IMR-90 (cell line): Measurements from ENCODE around the gene TAGLN3. TPM values are rescaled to one million over a fixed set of nuclear protein-coding genes. Genes with fewer than 3 reads are reported as not detected.

Experiments used
- ATAC-seq: fragments of 200-7000 bp; cut with Tn5 transposase; 2 replicates; pipeline ENCODE4 v1.9.1; 2020; ENCODE audit warnings: low read depth, mild to moderate bottlenecking, moderate library complexity
- BruUV-seq: library from RNA; stranded (reverse); fragments of 400-500 nt; replicated peaks from 2 replicates; lab custom pipeline; 2021; lab: Mats Ljungman, UMichigan
- CTCF ChIA-PET: fragments of 300-600 bp; formaldehyde crosslinking; extraction: SDS; loops from one replicate; lab custom pipeline; 2021; ENCODE audit warnings: antibody characterized with exemption; lab: Yijun Ruan, JAX
- POLR2A ChIA-PET: fragments of 300-600 bp; sonication (Branson Sonifier 250); formaldehyde crosslinking; loops from one replicate; lab custom pipeline; 2022; ENCODE audit warnings: antibody characterized with exemption; ENCODE audit not compliant: unreplicated experiment; lab: Charles Lee
- DNase-seq: peaks from one replicate; pipeline ENCODE4 v3.0.0; 2013
- H2AFZ ChIP-seq: replicated peaks from 2 replicates; pipeline ENCODE3; 2013; ENCODE audit warnings: low read length, mild to moderate bottlenecking; ENCODE audit not compliant: poor library complexity
- H2AK5ac ChIP-seq: 2 replicates; pipeline ENCODE4 v1.6.1; 2013; ENCODE audit warnings: low read depth, low read length, inconsistent platforms
- H2AK9ac ChIP-seq: replicated peaks from 2 replicates; pipeline ENCODE3; 2013; ENCODE audit warnings: mild to moderate bottlenecking, low read depth, low read length, moderate library complexity; ENCODE audit not compliant: poor library complexity
- H2BK120ac ChIP-seq: 2 replicates; pipeline ENCODE4 v1.6.1; 2013; ENCODE audit warnings: low read depth, low read length, inconsistent platforms
- H2BK15ac ChIP-seq: 3 replicates; pipeline ENCODE4 v1.6.1; 2013; ENCODE audit warnings: low read depth, low read length, inconsistent platforms
- H2BK20ac ChIP-seq: 2 replicates; pipeline ENCODE4 v1.6.1; 2013; ENCODE audit warnings: low read depth, mild to moderate bottlenecking, inconsistent platforms, low read length, moderate library complexity
- H2BK5ac ChIP-seq: 2 replicates; pipeline ENCODE4 v1.6.1; 2013; ENCODE audit warnings: mild to moderate bottlenecking, low read depth, low read length, inconsistent platforms; ENCODE audit not compliant: poor library complexity, severe bottlenecking
- H3K14ac ChIP-seq: replicated peaks from 2 replicates; pipeline ENCODE4 v1.6.1; 2013; ENCODE audit warnings: low read depth, low read length, inconsistent platforms
- H3K18ac ChIP-seq: 2 replicates; pipeline ENCODE4 v1.6.1; 2013; ENCODE audit warnings: low read depth, low read length, control low read depth
- H3K23ac ChIP-seq: 2 replicates; pipeline ENCODE4 v1.6.1; 2013; ENCODE audit warnings: low read depth, low read length, inconsistent platforms
- H3K27ac ChIP-seq: 2 replicates; pipeline ENCODE4 v1.5.1; 2013; ENCODE audit warnings: mild to moderate bottlenecking, control low read depth, low read length; ENCODE audit not compliant: insufficient read depth
- H3K27me3 ChIP-seq: 2 replicates; pipeline ENCODE4 v1.6.1; 2013; ENCODE audit warnings: low read length; ENCODE audit not compliant: control insufficient read depth, insufficient read depth
- H3K36me3 ChIP-seq: 2 replicates; pipeline ENCODE4 v1.6.1; 2013; ENCODE audit warnings: low read length, mixed read lengths; ENCODE audit not compliant: control insufficient read depth, insufficient read depth
- H3K4ac ChIP-seq: 2 replicates; pipeline ENCODE4 v1.6.1; 2013; ENCODE audit warnings: low read depth, low read length, inconsistent platforms
- H3K4me1 ChIP-seq: 2 replicates; pipeline ENCODE4 v1.6.1; 2013; ENCODE audit warnings: low read length, mixed read lengths; ENCODE audit not compliant: control insufficient read depth, insufficient read depth
- H3K4me2 ChIP-seq: 2 replicates; pipeline ENCODE4 v1.6.1; 2013; ENCODE audit warnings: low read depth, mild to moderate bottlenecking, control low read depth, low read length, moderate library complexity
- H3K4me3 ChIP-seq: 2 replicates; pipeline ENCODE4 v1.5.1; 2013; ENCODE audit warnings: low read depth, mild to moderate bottlenecking, control low read depth, low read length, moderate library complexity; ENCODE audit not compliant: insufficient read depth
- H3K56ac ChIP-seq: 2 replicates; pipeline ENCODE4 v1.6.1; 2013; ENCODE audit warnings: low read length, inconsistent platforms; ENCODE audit not compliant: insufficient read depth; ENCODE audit errors: extremely low read depth
- H3K79me1 ChIP-seq, 2 experiments: 2 replicates each; pipeline ENCODE4 v1.6.1; 2013; ENCODE audit warnings: low read length in 2 of 2, inconsistent platforms in 1 of 2, low read depth in 1 of 2
- H3K9ac ChIP-seq: 2 replicates; pipeline ENCODE4 v1.6.1; 2013; ENCODE audit warnings: low read depth, low read length, control low read depth
- H3K9me1 ChIP-seq: 2 replicates; pipeline ENCODE4 v1.6.1; 2013; ENCODE audit warnings: low read length, inconsistent platforms; ENCODE audit not compliant: insufficient read depth
- H3K9me3 ChIP-seq: 2 replicates; pipeline ENCODE4 v1.6.1; 2013; ENCODE audit warnings: low read length; ENCODE audit not compliant: control insufficient read depth, insufficient read depth
- H4K20me1 ChIP-seq: 2 replicates; pipeline ENCODE4 v1.6.1; 2013; ENCODE audit warnings: low read length, inconsistent platforms; ENCODE audit not compliant: insufficient read depth
- H4K5ac ChIP-seq: 2 replicates; pipeline ENCODE4 v1.6.1; 2013; ENCODE audit warnings: mild to moderate bottlenecking, low read depth, low read length, control low read depth
- H4K8ac ChIP-seq, 2 experiments: 2 replicates each; pipeline ENCODE4 v1.6.1; 2013; ENCODE audit warnings: low read depth in 2 of 2, low read length in 2 of 2, control low read depth in 1 of 2, inconsistent platforms in 1 of 2
- H4K91ac ChIP-seq: 2 replicates; pipeline ENCODE4 v1.6.1; 2013; ENCODE audit warnings: low read depth, low read length, inconsistent platforms; ENCODE audit not compliant: insufficient read depth
- BHLHE40 ChIP-seq: fragments of 150-350 bp; IDR thresholded peaks from 2 replicates; pipeline ENCODE4 v1.6.1; 2016; ENCODE audit warnings: mild to moderate bottlenecking, low read depth, low read length
- CEBPB ChIP-seq: IDR thresholded peaks from 2 replicates; pipeline ENCODE4 v1.6.1; 2012; ENCODE audit warnings: low read depth, low read length, improper control_type of control experiment
- CHD1 ChIP-seq: IDR thresholded peaks from 2 replicates; pipeline ENCODE4 v1.6.1; 2012; ENCODE audit warnings: low read depth, low read length, improper control_type of control experiment
- FOS ChIP-seq: fragments of 150-350 bp; IDR thresholded peaks from 2 replicates; pipeline ENCODE4 v1.6.1; 2016; ENCODE audit warnings: low read depth, low read length
- MAFK ChIP-seq: IDR thresholded peaks from 2 replicates; pipeline ENCODE4 v1.6.1; 2012; ENCODE audit warnings: low read depth, low read length, improper control_type of control experiment
- MAZ ChIP-seq: IDR thresholded peaks from 2 replicates; pipeline ENCODE4 v1.6.1; 2012; ENCODE audit warnings: low read depth, mild to moderate bottlenecking, low read length, improper control_type of control experiment, moderate library complexity, borderline replicate concordance
- NFE2L2 ChIP-seq: fragments of 150-350 bp; IDR thresholded peaks from 2 replicates; pipeline ENCODE4 v1.6.1; 2016; ENCODE audit warnings: low read depth, mild to moderate bottlenecking, low read length
- POLR2A ChIP-seq: IDR thresholded peaks from 2 replicates; pipeline ENCODE4 v1.6.1; 2012; ENCODE audit warnings: mild to moderate bottlenecking, low read depth, low read length
- RAD21 ChIP-seq: IDR thresholded peaks from 2 replicates; pipeline ENCODE4 v1.6.1; 2012; ENCODE audit warnings: low read length, improper control_type of control experiment
- RCOR1 ChIP-seq: IDR thresholded peaks from 2 replicates; pipeline ENCODE4 v1.6.1; 2012; ENCODE audit warnings: mild to moderate bottlenecking, low read length, improper control_type of control experiment; ENCODE audit not compliant: insufficient replicate concordance
- RFX5 ChIP-seq: IDR thresholded peaks from 2 replicates; pipeline ENCODE4 v1.8.0; 2012; ENCODE audit warnings: low read depth, mild to moderate bottlenecking, low read length, moderate library complexity
- SMC3 ChIP-seq: fragments of 150-350 bp; IDR thresholded peaks from 2 replicates; pipeline ENCODE4 v1.6.1; 2016; ENCODE audit warnings: low read depth, mild to moderate bottlenecking, antibody characterized with exemption, low read length, moderate library complexity
- WGBS, 2 experiments: methylation state at CpG; one replicate each; pipeline versions ENCODE4 v1.1.5 to v1.1.7; 2013; ENCODE audit warnings: missing lambda C conversion rate in 2 of 2; ENCODE audit not compliant: insufficient read length in 1 of 2; ENCODE audit errors: extremely low coverage in 2 of 2; 5-methylcytosine and 5-hydroxymethylcytosine counted together
- dilution Hi-C: fragments of 300-500 bp; cut with HindIII; formaldehyde crosslinking; loops from one replicate; pipeline ENCODE4 v1.14.3; 2018; ENCODE audit warnings: low sequenced_read_pairs; ENCODE audit not compliant: unreplicated experiment
- in situ Hi-C: fragments of 300-500 bp; cut with MboI; formaldehyde crosslinking; loops from 3 replicates; pipeline ENCODE4 v1.14.3; 2019; ENCODE audit warnings: low sequenced_read_pairs, inconsistent platforms, mixed read lengths
- intact Hi-C: fragments of 100-400 bp; cut with micrococcal nuclease; formaldehyde crosslinking; loops from 2 replicates; pipeline ENCODE4 v1.10.0; 2022
- polyA plus RNA-seq, 3 experiments: library from polyadenylated mRNA; depleted of rRNA; stranded (reverse); fragments of >200 nt; gene quantifications; 2 replicates each; pipeline ENCODE4 v1.2.3, GENCODE V29; 2012; ENCODE audit warnings: low replicate concordance in 1 of 3
- total RNA-seq: library from RNA; depleted of rRNA; stranded (reverse); fragments of >200 nt; gene quantifications from 2 replicates; pipeline ENCODE4 v1.2.3, GENCODE V29; 2012
- TF ChIP-seq, protein P1 (sequence below): fragments of 150-350 bp; IDR thresholded peaks from 2 replicates; pipeline ENCODE4 v1.6.1; 2017; ENCODE audit warnings: mild to moderate bottlenecking, antibody characterized with exemption, low read length, low read depth
- TF ChIP-seq, protein P2 (sequence below): fragments of 150-350 bp; IDR thresholded peaks from 2 replicates; pipeline ENCODE4 v1.6.1; 2016; ENCODE audit warnings: low read depth, mild to moderate bottlenecking, low read length, moderate library complexity, borderline replicate concordance
- TF ChIP-seq, protein P3 (sequence below): conservative IDR thresholded peaks from 2 replicates; pipeline ENCODE4 v1.5.1; 2012; ENCODE audit warnings: mild to moderate bottlenecking, low read depth, low read length, improper control_type of control experiment

The TAGLN3 gene
- total and polyA plus RNA-seq, 2 of the 4 experiments (the other 2 are of a cell fraction), result 3.2 to 7.7 TPM

DNA sequence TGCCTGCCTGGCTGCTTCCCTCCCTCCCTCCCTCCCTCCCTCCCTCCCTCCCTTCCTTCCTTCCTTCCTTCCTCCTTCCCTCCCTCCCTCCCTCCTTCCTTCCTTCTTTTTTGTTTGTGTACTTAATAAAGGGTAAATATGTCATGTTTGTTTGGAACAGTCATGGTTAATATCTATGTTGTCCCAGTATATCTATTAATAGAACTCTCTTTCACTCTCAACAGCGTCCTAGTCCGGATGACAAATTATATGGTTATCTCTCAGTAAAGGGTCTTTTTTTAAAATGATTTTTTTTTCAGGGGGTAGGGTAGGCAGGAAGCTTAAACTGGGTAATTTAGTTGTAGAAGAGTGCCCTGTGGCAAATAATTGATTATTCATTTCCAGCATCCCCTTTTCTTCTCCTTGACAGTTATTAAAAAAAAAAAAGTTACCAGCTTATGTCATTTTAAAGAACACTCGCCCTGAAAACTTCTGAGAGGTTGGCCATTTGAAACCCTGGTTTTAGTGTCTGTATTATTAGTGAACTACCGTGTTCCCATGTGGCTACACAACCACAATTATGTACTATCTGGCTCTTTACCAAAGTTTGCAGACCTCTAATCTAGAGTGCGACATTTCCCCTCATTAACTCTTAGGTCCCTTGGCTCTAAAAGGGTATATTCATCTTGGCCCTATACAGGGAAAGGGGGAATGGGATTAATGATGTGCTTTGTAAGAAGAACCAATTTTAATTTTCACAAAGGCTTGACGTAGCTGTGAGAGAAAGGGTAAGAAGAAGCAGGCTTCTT, 13.7 kb downstream of the TAGLN3 start:
- no peak overlapping the region for H3K9ac ChIP-seq
- no peak overlapping the region for H3K27ac ChIP-seq
- H3K56ac ChIP-seq, result no peak overlapping the region
- no peak overlapping the region for H3K14ac ChIP-seq
- no peak overlapping the region for H2AFZ ChIP-seq
- BruUV-seq, result no TSS peak
- no peak overlapping the region for H4K91ac ChIP-seq
- no peak overlapping the region for H3K23ac ChIP-seq
- H3K9me1 ChIP-seq, result no peaks in the 10 kb centered on the region
- intact Hi-C loops, result no loop called here
- H4K20me1 ChIP-seq, result no peaks in the 10 kb centered on the region
- H4K8ac ChIP-seq, result no peak overlapping the region
- no peaks in the 10 kb centered on the region for H3K9me3 ChIP-seq
- WGBS, 2 experiments, result 100% methylated on average over 1 of the region's 6 CpGs; no CpG with 5 or more reads in 1 of the 2 experiments
- no peak overlapping the region for H2AK9ac ChIP-seq
- H4K5ac ChIP-seq, result no peak overlapping the region
- H3K4me2 ChIP-seq, result no peak overlapping the region
- no peak overlapping the region for H3K4me3 ChIP-seq
- CTCF ChIA-PET, result interaction anchor here (0.7 to 3.1 kb wide), 7 partner anchors 18 to 292 kb away, joined by 3 to 17 read pairs (median 6); no protein-coding TSS in a partner anchor
- no peak overlapping the region for H2BK15ac ChIP-seq
- no peak overlapping the region for H2BK120ac ChIP-seq
- no peak overlapping the region for H3K18ac ChIP-seq
- H3K79me1 ChIP-seq, result no peaks in the 10 kb centered on the region
- no peak overlapping the region for H2BK5ac ChIP-seq
- H2BK20ac ChIP-seq, result no peak overlapping the region
- H2AK5ac ChIP-seq, result no peak overlapping the region
- no peaks in the 10 kb centered on the region for H3K27me3 ChIP-seq
- DNase-seq (no peak), ATAC-seq (no peak)
- peaks cover 8% of the 10 kb centered on the region for H3K4me1 ChIP-seq
- in situ Hi-C loops, result no loop called here
- POLR2A ChIA-PET, result no interaction called here
- no peaks in the 10 kb centered on the region for H3K36me3 ChIP-seq
- H3K4ac ChIP-seq, result no peak overlapping the region
- dilution Hi-C loops, result no loop called here
- TF ChIP-seq RCOR1 (no peak), RAD21 (no peak), SMC3 (no peak), FOS (no peak), MAFK (no peak), NFE2L2 (no peak), CHD1 (no peak), BHLHE40 (no peak), MAZ (no peak), CEBPB (no peak), RFX5 (no peak), POLR2A (no peak)
- TF ChIP-seq, protein P1, sequence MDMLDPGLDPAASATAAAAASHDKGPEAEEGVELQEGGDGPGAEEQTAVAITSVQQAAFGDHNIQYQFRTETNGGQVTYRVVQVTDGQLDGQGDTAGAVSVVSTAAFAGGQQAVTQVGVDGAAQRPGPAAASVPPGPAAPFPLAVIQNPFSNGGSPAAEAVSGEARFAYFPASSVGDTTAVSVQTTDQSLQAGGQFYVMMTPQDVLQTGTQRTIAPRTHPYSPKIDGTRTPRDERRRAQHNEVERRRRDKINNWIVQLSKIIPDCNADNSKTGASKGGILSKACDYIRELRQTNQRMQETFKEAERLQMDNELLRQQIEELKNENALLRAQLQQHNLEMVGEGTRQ, result no peak
- TF ChIP-seq, protein P2, sequence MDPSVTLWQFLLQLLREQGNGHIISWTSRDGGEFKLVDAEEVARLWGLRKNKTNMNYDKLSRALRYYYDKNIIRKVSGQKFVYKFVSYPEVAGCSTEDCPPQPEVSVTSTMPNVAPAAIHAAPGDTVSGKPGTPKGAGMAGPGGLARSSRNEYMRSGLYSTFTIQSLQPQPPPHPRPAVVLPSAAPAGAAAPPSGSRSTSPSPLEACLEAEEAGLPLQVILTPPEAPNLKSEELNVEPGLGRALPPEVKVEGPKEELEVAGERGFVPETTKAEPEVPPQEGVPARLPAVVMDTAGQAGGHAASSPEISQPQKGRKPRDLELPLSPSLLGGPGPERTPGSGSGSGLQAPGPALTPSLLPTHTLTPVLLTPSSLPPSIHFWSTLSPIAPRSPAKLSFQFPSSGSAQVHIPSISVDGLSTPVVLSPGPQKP, result no peak
- TF ChIP-seq, protein P3, sequence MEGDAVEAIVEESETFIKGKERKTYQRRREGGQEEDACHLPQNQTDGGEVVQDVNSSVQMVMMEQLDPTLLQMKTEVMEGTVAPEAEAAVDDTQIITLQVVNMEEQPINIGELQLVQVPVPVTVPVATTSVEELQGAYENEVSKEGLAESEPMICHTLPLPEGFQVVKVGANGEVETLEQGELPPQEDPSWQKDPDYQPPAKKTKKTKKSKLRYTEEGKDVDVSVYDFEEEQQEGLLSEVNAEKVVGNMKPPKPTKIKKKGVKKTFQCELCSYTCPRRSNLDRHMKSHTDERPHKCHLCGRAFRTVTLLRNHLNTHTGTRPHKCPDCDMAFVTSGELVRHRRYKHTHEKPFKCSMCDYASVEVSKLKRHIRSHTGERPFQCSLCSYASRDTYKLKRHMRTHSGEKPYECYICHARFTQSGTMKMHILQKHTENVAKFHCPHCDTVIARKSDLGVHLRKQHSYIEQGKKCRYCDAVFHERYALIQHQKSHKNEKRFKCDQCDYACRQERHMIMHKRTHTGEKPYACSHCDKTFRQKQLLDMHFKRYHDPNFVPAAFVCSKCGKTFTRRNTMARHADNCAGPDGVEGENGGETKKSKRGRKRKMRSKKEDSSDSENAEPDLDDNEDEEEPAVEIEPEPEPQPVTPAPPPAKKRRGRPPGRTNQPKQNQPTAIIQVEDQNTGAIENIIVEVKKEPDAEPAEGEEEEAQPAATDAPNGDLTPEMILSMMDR, result no peak
